ENCODE results near the gene TMX3.

Gene TMX3

GRCh38 chr18:68642003-68642402 is 72.9 kb downstream of the TMX3 start:
- no peak for DNase-seq (ENCODE audit: low read depth in 1 of 2, low spot score in 1 of 2)
- in situ Hi-C loops (cut with HindIII; ENCODE audit: low pct_unique_long_range_greater_than_20kb, low sequenced_read_pairs): no loop called here
- TF ChIP-seq JUND (IDR thresholded peaks at IDR 0.05; ENCODE audit: low read depth): no peak

- no peak for DNase-seq (ENCODE audit: low read depth in 1 of 2, low spot score in 1 of 2)
- no peak for TF ChIP-seq JUND (IDR thresholded peaks at IDR 0.05; ENCODE audit: low read depth)
- in situ Hi-C loops (cut with HindIII; ENCODE audit: low pct_unique_long_range_greater_than_20kb, low sequenced_read_pairs): no loop called here
These were observed 74.0 kb downstream of the TMX3 start for GRCh38 chr18:68640861-68641260.

GRCh38 chr18:68638613-68639012 is 76.3 kb downstream of the TMX3 start:
- DNase-seq (ENCODE audit: low read depth in 1 of 2, low spot score in 1 of 2): no peak
- in situ Hi-C loops (cut with HindIII; ENCODE audit: low pct_unique_long_range_greater_than_20kb, low sequenced_read_pairs): no loop called here
- TF ChIP-seq JUND (IDR thresholded peaks at IDR 0.05; ENCODE audit: low read depth): no peak

- DNase-seq (ENCODE audit: low read depth in 1 of 2, low spot score in 1 of 2): no peak
- TF ChIP-seq JUND (IDR thresholded peaks at IDR 0.05; ENCODE audit: low read depth): no peak
- in situ Hi-C loops (cut with HindIII; ENCODE audit: low pct_unique_long_range_greater_than_20kb, low sequenced_read_pairs): no loop called here
These were observed 87.1 kb downstream of the TMX3 start for GRCh38 chr18:68627812-68628211.
